HG03378 (cell line): Measurements from ENCODE around the gene MRPL40.
A peak's percentile ranks its signal among the peaks of the same experiment; 100 is the strongest.

Source experiments
- ATAC-seq: cut with Tn5 transposase; IDR thresholded peaks from one replicate; pipeline ENCODE4 v1.9.1; 2021; ENCODE audit warnings: mild to moderate bottlenecking, moderate library complexity; ENCODE audit not compliant: unreplicated experiment

MRPL40 gene

DNA sequence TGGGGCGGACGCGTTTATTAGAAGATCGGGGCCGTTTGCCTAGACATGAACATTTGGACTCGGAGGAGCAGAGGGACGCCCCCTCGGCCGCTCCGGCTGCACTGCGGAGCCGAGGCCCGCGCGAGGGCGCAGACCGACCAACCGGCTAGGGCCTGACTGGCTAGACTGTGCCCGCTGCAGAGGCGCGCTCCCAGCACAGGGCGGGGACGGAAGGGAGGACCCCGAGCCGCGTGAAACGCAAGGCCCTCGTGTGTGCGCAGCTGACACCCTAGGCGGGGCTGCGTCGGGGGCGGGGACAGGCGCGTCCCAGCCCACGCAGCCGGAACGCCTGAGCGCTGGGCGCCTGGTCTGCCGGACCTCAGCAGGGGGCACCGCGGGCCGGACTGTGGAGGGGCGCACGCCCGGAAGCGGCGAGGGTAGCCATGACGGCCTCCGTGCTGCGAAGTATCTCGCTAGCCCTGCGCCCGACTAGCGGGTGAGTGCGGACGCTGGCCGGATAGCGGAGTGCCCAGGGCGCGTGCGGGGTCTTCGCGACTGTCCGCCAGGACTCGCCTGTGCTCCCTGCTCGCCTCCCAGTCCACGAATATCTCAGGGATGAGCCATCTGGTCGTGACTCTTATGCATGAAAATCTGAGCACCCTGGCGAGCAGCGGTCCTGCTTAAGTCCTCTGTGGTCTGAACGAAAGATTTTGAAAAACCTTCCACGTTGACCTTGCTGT lies at the start of gene MRPL40:
MRPL40 (plus strand) TSS at position 413 of the 719 bp plus-strand sequence; CDS start at position 423, 10 bp downstream.
- ATAC-seq, result peak; percentile 53

GRCh38 chr22:19383292-19383691 lies 49.1 kb upstream of the MRPL40 start:
- no peak for ATAC-seq

DNA sequence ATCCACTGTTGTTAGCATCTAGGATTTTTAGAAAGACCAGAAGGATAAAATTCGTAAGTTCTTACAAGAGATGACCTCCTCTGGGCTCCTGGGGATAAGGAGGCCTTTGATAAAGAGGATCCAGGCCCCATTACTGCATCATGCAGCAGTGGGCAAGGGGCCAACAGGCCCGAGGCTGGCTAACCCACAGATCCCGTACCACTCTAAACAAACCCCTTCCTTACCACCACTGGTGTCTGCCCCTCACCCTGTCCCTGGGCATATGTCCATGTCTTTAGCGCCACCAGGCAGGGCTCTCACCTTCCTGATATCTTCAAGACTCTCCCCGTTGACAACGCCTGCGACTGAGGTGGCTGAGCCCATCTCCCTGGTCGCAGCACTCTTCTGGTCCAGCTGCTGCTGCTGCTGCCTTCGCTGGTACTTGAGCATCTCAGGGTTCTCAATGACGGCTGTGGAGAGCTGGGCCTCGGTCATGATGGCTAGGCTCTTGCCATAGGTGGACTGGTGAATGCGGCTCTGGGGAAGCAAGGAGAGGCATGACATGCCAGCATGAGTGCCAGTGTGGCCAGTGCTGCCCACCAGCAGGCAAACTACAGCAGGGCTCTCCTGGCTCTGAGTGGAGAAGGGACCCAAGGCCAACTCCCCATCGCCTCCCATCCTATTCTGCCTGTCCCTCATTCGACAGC lies 47.0 kb upstream of the MRPL40 start:
- no peak for ATAC-seq

GRCh38 chr22:19386248-19386647 lies 46.1 kb upstream of the MRPL40 start:
- no peak for ATAC-seq

DNA sequence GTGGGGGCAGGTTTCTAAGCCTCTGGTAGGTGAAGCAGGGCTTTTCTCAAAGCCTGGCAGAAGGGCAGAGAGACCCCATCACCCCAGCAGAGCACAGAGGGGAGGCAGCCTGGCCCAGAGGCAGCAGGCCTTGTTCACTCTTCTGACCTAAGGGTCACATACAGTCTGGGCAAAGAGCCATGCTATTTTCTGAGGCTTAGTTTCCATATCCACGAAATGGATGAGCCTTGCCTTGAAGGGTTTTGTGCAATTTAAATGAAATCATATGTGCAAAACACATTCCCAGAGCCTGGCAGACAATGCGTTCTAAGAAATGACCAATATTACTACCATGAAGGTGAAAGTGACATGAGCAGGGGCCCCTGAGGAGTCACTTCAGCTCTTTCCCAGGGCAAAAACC lies 45.3 kb upstream of the MRPL40 start:
- no peak for ATAC-seq

- ATAC-seq, result no peak
These were observed 44.8 kb upstream of the MRPL40 start for GRCh38 chr22:19387575-19387974.

DNA sequence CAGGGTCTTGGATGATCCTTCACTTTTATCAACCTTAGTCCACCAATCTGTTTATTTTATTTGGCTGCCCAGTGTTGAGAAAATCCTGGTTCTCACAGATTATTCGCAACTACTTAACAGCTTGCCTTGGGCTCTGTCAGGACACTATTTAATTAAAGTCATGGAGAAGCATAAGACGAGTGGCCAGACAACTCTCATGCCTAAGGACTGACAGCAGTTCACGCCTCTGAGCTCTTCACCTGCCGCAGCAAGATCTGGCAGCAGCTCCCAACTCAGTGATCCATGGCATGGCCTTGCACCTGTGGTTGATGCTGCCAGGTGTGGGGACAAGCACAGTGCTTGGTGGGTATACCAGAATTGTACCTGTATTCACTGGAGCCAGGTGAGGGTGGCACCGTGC lies 38.6 kb upstream of the MRPL40 start:
- ATAC-seq, result no peak

GRCh38 chr22:19394274-19395050 lies 37.9 kb upstream of the MRPL40 start:
- no peak for ATAC-seq

- no peak for ATAC-seq
These were observed 37.1 kb upstream of the MRPL40 start for GRCh38 chr22:19395276-19395675.

DNA sequence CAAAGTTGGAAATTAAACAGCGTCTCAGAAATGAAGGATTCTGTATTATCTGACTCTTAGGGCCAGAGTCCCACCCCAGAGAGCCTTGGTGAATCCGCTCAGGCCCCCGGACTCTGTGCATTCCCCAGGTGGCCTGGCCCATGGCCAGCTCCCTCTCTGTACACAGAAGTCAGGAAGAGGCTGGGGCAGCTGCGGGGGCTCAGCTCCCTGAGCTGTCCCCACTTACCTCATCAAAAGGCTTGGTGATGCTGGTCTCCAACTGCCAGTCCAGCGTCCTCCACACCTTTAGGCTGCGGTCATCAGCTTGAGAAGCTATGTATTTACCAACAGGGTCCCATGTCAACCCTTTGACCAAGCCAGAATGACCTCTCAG lies 35.8 kb upstream of the MRPL40 start:
- no peak for ATAC-seq

- ATAC-seq, result no peak
These were observed 35.2 kb upstream of the MRPL40 start for GRCh38 chr22:19396934-19397733.

DNA sequence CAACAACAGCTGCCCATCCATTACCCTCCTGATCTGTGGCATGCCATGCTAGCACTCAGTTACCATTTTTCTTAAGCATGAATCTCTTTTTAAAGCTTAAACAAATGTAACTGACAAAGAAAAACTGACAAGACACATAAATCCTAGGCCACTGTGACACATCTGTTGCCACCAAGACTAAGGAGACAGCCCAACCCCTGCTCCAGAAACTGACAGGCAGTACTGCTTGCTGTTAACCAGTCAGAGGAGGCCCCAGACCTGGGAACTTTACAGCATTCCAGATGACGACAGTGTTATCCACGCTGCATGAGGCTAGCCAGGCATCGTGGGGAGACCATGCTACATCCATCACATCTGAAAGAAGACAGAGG lies 34.6 kb upstream of the MRPL40 start:
- no peak for ATAC-seq

GRCh38 chr22:19398206-19398605 lies 34.1 kb upstream of the MRPL40 start:
- no peak for ATAC-seq

DNA sequence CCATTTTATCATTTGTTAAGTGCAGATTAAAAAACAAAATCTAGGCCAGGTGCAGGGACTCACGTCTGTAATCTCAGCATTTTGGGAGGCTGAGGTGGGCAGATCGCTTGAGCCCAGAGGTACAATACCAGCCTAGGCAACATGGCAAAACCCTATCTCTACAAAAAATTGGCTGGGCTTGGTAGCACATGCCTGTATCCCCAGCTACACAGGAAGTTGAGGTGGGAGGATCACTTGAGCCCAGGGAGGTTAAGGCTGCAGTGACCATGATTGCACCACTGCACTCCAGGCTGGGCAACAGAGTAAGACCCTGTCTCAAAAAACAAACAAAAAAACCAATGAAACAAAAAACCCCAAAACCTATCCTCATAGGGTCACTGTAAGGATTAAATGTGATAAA lies 33.7 kb upstream of the MRPL40 start:
- no peak for ATAC-seq

DNA sequence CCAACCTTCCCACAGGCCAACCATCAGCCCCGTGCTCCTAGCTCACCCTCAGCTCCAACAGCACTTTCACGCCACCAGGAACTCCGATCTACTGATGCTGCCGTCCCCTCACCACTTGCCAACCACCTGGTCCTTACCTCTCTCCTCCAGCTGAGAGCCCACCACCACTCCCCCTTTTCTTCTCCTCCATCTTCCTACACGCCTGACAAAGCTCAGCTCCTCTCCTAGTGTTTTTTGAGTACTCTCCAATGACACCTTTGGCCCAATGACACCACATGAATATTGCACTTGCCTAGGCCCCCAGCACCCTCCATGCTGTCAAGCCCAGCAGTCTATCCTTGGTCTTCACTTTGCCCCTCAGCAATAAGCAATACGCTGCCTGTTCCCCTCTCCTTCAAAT lies 31.5 kb upstream of the MRPL40 start:
- ATAC-seq, result no peak

DNA sequence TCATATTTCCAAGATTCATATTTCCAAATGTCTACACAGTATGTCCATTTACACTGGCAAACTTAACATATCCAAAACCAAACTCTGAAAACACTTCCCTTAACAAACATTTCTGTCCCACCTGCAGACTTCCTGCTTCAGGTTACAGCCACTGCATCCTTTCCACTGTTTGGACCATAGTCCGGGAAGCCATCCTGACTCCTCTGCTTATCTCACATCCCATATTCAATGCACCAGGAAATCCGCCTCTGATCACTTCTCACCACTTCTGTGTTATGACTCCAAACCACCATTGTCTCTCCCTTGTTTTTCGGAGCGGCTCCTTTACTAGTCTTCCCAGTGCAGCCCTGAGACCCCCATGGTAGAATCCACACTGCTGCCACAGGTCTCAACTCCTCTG lies 30.9 kb upstream of the MRPL40 start:
- ATAC-seq, result no peak

DNA sequence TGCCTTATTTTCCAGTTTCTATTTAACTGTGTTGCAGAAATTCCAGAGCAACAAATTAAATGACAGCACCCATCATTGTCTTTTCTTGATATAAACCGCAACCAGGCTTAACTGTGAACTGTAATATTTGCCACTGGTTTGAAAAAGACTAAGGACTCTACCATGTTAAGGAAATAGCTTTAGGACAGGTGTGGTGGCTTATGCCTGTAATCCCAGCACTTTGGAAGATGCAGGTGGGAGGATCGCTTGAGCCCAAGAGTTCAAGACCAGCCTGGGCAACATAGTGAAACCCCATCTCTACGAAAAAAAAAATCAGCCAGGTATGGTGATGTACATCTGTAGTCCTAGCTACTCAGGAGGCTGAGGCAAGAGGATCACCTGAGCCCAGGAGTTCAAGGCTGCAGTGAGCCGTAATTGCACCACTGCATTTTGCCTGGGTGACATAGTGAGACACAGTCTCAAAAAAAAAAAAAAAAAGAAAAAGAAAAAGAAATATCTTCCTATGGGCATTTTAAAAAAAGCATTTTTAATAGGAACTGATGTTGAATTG lies 29.6 kb upstream of the MRPL40 start:
- no peak for ATAC-seq

- ATAC-seq, result no peak
These were observed 27.7 kb upstream of the MRPL40 start for GRCh38 chr22:19404676-19405075.

GRCh38 chr22:19405133-19405532 lies 27.2 kb upstream of the MRPL40 start:
- ATAC-seq, result no peak

- no peak for ATAC-seq
These were observed 26.7 kb upstream of the MRPL40 start for GRCh38 chr22:19405652-19406051.

- no peak for ATAC-seq
These were observed 26.0 kb upstream of the MRPL40 start for GRCh38 chr22:19406281-19406811.
